GM12872 (cell line): ENCODE data around the gene RCOR1.

Experiments used
- TF ChIP-seq, protein P1 (sequence below): IDR thresholded peaks from 3 replicates; pipeline ENCODE4 v1.5.1; 2011; ENCODE audit warnings: low read depth, mild to moderate bottlenecking, low read length, moderate library complexity; ENCODE audit not compliant: insufficient read depth

The RCOR1 gene

DNA sequence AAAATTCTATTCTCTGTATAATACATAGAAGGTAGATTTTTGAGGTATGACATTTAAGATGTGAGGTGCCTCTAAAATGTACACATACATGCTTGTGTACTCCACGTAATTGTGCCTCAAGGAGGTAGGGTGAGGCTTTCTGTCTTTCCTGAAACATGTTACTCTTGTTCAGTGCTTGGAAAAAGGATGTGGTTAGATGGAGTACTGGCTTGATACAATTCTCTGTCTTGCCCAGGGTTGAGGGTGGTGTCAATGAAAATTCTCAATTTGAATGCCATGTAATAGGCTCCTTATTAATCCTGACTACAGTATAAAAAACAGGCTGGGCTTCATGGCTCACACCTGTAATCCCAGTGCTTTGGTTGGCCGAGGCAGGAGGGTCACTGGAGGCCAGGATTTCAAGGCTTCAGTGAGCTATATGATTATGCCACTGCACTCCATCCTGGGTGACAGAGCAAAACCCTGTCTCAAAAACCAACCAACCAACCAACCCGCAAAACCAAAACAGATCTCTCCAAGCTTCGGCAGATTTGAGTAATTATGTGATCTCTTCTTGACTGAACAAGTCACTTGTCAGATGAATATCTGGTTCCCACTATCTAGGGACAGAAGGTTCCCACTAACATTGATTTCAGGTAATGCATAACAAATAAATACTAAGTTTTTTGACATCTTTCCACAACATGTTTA, 41.6 kb downstream of the RCOR1 start:
- TF ChIP-seq, protein P1, sequence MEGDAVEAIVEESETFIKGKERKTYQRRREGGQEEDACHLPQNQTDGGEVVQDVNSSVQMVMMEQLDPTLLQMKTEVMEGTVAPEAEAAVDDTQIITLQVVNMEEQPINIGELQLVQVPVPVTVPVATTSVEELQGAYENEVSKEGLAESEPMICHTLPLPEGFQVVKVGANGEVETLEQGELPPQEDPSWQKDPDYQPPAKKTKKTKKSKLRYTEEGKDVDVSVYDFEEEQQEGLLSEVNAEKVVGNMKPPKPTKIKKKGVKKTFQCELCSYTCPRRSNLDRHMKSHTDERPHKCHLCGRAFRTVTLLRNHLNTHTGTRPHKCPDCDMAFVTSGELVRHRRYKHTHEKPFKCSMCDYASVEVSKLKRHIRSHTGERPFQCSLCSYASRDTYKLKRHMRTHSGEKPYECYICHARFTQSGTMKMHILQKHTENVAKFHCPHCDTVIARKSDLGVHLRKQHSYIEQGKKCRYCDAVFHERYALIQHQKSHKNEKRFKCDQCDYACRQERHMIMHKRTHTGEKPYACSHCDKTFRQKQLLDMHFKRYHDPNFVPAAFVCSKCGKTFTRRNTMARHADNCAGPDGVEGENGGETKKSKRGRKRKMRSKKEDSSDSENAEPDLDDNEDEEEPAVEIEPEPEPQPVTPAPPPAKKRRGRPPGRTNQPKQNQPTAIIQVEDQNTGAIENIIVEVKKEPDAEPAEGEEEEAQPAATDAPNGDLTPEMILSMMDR, result no peak

DNA sequence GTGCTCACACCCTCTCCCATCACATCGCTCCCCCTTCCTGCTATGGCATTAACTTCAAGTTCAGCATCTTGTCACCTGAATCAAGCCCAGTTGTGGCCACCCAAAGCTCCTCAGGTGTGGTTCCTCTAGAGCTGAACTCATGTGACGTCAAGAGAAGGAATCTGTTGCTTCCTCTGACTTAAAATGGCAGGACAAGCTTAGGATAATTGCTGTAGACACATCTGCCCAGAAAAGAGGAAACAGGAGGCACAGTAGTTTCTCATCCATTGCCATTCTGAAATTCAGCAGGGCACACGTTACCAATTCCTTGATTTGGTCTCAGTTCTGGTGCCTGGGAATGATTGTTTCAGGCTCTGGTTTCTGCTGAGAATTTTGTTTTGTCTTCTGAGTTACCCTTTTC, 52.1 kb downstream of the RCOR1 start:
- TF ChIP-seq, protein P1, result no peak

DNA sequence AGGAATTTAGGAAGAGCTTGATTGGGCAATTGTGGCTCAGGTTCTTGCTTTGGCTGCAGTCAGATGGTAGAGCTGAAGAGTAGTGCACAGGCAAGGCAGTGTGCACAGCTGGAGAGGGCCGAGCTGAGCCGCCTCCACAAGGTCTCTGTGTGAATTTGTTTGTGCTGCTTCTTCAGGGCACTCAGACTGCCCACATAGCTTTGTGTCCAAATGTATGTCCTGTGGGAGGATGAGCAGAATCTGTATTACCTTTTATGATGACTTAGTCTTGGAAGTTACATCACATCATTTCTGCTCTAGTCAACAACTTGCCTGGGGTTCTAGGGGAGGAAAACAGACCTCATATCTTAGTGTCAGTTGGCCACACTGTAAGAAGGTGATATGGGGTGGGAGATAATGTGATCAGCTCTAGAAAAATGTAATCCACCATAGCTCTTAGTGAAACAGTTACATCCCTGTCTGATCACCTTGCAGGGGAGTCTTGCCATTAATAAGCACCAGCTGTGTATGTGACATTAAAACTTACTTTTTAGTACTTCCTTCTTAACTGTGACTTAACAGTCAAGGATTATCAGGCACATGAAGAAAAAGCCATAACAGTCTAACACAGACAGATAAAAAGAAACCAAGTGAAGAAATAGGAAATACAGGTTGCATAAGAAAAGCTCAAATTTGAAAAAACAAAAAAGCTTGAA, 53.4 kb downstream of the RCOR1 start:
- TF ChIP-seq, protein P1, result no peak

DNA sequence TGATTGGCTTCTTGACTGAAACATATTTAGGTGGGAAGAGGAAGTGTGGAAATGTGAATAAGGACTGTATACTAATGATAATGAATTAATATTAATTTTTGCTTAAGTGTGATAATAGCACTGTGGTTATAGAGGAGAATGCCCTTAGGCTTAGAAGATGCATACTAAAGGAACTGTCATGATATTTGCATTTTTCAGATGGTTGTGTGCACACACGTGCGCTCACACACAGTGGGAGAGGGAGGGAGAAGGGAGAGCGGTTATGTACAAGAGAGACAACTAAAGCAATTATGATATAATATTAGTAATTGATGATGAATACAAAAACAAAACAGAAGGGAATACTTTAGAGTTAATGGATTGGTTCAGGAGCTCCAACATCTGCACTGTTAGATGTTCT, 54.2 kb downstream of the RCOR1 start:
- TF ChIP-seq, protein P1, result no peak

DNA sequence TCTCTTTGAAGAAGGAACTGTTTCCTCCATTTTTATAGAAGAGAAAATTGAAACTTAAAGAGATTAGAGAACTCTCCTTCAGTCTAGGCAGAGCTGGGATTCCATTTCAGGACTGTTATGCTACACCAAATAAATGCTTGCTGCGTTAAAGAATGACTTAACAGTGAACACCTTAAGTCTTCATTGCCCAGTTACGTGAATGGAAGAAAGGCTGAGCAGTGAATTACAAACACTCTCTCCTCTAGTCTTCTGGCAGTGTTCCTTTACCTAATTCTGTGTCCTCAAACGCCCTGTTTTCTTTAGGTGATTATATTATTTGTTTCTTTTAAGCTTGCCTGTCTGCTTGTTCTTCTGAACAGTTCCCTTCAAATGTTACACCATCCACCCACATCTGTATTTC, 59.7 kb downstream of the RCOR1 start:
- TF ChIP-seq, protein P1, result no peak

DNA sequence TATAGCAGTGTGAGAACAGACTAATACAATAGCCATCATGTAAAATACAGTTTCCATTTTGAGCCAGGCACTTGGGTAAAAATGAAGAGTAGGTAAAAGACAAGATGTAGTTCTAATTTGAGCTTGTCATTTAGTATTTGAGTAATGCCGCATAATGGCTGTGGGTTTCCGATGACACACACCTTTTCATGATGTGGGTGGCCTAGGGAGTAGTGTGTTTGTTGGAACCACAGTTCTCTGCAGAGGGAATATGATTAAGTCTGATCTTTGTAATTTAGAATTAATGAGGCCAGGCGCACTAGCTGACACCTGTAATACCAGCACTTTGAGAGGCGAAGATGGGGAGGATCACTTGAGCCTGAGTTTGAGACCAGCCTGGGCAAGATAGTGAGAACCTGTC, 61.8 kb downstream of the RCOR1 start:
- TF ChIP-seq, protein P1, result no peak

DNA sequence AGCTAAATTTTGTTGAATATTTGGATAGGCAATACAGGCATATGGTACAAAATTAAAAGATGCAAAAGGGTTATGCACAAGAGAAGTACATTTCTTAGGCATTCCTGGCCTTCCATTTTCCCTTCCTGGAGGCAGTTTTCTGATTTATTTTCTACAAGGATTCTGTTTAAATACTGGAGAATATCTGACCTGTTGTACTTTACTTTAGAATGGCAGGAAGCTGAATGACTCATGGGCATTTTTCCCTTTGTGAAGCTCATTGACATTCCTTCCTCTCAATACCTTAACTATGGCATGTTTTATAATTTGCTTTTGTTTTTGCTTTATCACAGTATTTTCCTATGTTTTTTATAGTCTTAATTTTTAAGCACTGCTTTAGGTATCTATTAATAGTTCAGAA, 62.7 kb downstream of the RCOR1 start:
- TF ChIP-seq, protein P1, result no peak
